GM23338 (cell line): Measurements from ENCODE around the gene HYAL1.

Experiments
- CREB1 ChIP-seq: fragments of 250-450 bp; sonication (Bioruptor Pico); IDR thresholded peaks from 2 replicates; pipeline ENCODE4 v1.5.0; 2020; ENCODE audit warnings: low read depth, mild to moderate bottlenecking, moderate library complexity
- CTCF ChIP-seq, 2 experiments: fragments of 200-600 bp in 1 of 2; sonication (generic) in 1 of 2; conservative IDR thresholded peaks; 2 replicates each; pipeline versions ENCODE4 v1.5.1 to v1.6.1; 2016 to 2017; ENCODE audit warnings: antibody characterized with exemption in 2 of 2, low read depth in 2 of 2, mild to moderate bottlenecking in 2 of 2, moderate library complexity in 1 of 2
- ETS1 ChIP-seq: IDR thresholded peaks from 2 replicates; pipeline ENCODE4 v1.6.1; 2016; ENCODE audit warnings: antibody characterized with exemption
- EZH2 ChIP-seq: fragments of 200-600 bp; sonication (generic); IDR thresholded peaks from one replicate; pipeline ENCODE4 v1.8.0; 2017; ENCODE audit warnings: antibody characterized with exemption, mild to moderate bottlenecking, low read depth; ENCODE audit not compliant: unreplicated experiment
- EZH2phosphoT487 ChIP-seq: fragments of 200-600 bp; sonication (generic); IDR thresholded peaks from one replicate; pipeline ENCODE4 v1.8.1; 2018; ENCODE audit warnings: antibody characterized with exemption; ENCODE audit not compliant: unreplicated experiment
- JUNB ChIP-seq: IDR thresholded peaks from one replicate; pipeline ENCODE4 v1.6.1; 2016; ENCODE audit warnings: antibody characterized with exemption; ENCODE audit not compliant: unreplicated experiment
- NANOG ChIP-seq: IDR thresholded peaks from 2 replicates; pipeline ENCODE4 v1.6.1; 2016; ENCODE audit warnings: antibody characterized with exemption, borderline replicate concordance
- POLR2AphosphoS5 ChIP-seq: IDR thresholded peaks from 2 replicates; pipeline ENCODE4 v1.6.1; 2016; ENCODE audit warnings: antibody characterized with exemption, low read depth
- REST ChIP-seq: IDR thresholded peaks from one replicate; pipeline ENCODE4 v1.6.1; 2018; ENCODE audit warnings: antibody characterized with exemption; ENCODE audit not compliant: unreplicated experiment
- STAT1 ChIP-seq: IDR thresholded peaks from one replicate; pipeline ENCODE4 v1.6.1; 2016; ENCODE audit warnings: antibody characterized with exemption; ENCODE audit not compliant: unreplicated experiment
- ZNF114 ChIP-seq: fragments of 250-450 bp; sonication (Bioruptor Pico); IDR thresholded peaks from 2 replicates; pipeline ENCODE4 v1.5.0; 2020; ENCODE audit warnings: mild to moderate bottlenecking, moderate library complexity
- ZNF331 ChIP-seq: fragments of 250-450 bp; sonication (Bioruptor Pico); IDR thresholded peaks from 2 replicates; pipeline ENCODE4 v1.5.0; 2020; ENCODE audit warnings: low read depth, mild to moderate bottlenecking, moderate library complexity

- TF ChIP-seq CTCF (conservative IDR thresholded peaks at IDR 0.05; ENCODE audit: low read depth in 2 of 2) (no peak), REST (no peak), EZH2phosphoT487 (no peak), CREB1 (no peak), EZH2 (no peak), ZNF114 (CRISPR knock-in tag) (no peak), POLR2AphosphoS5 (no peak), STAT1 (no peak), NANOG (no peak), JUNB (no peak), ZNF331 (CRISPR knock-in tag) (no peak), ETS1 (no peak)
Measured at GRCh38 chr3:50262778-50263177, 40.6 kb downstream of the HYAL1 start.
